Neural cell (in vitro differentiated cells): ENCODE results near the gene HECW1. TPM values are rescaled to one million over a fixed set of nuclear protein-coding genes. Genes with fewer than 3 reads are reported as not detected.

Source experiments
- H2AFZ ChIP-seq: fragments of 200-600, 300-800 bp; sonication (generic), shearing (Covaris generic); 2 replicates; pipeline ENCODE4 v1.6.0; 2014; ENCODE audit warnings: low read depth, mild to moderate bottlenecking, antibody characterized with exemption, low read length, moderate library complexity
- H3F3A ChIP-seq: fragments of 200-600 bp; shearing (Covaris generic); 2 replicates; pipeline ENCODE4 v1.6.1; 2016; ENCODE audit warnings: mild to moderate bottlenecking, moderate library complexity, mixed read lengths, antibody characterized with exemption, low read length; ENCODE audit not compliant: insufficient read depth, poor library complexity, severe bottlenecking
- H3K27ac ChIP-seq: fragments of 200-600, 300-800 bp; sonication (generic), shearing (Covaris generic); 2 replicates; pipeline ENCODE4 v1.5.1; 2014; ENCODE audit warnings: mild to moderate bottlenecking, low read length, moderate library complexity
- H3K27me3 ChIP-seq: fragments of 300-800, 200-600 bp; sonication (generic), shearing (Covaris generic); 2 replicates; pipeline ENCODE4 v1.6.0; 2014; ENCODE audit warnings: mild to moderate bottlenecking, low read depth, low read length, moderate library complexity; ENCODE audit not compliant: insufficient read depth
- H3K36me3 ChIP-seq: fragments of 300-800, 200-600 bp; sonication (generic), shearing (Covaris generic); 2 replicates; pipeline ENCODE4 v1.5.1; 2014; ENCODE audit warnings: mild to moderate bottlenecking, antibody characterized with exemption, low read length, moderate library complexity; ENCODE audit not compliant: insufficient read depth
- H3K4me2 ChIP-seq: fragments of 300-800, 200-600 bp; sonication (generic), shearing (Covaris generic); 2 replicates; pipeline ENCODE4 v1.6.0; 2014; ENCODE audit warnings: mild to moderate bottlenecking, low read length
- H3K4me3 ChIP-seq: fragments of 300-800, 200-600 bp; sonication (generic), shearing (Covaris generic); 2 replicates; pipeline ENCODE4 v1.5.1; 2014; ENCODE audit warnings: mild to moderate bottlenecking, low read length, moderate library complexity
- H3K79me2 ChIP-seq: fragments of 200-600 bp; shearing (Covaris generic); replicated peaks from 2 replicates; pipeline ENCODE4 v1.6.0; 2014; ENCODE audit warnings: mild to moderate bottlenecking, low read length, moderate library complexity; ENCODE audit not compliant: insufficient read depth
- H3K9ac ChIP-seq: fragments of 300-800, 200-600 bp; sonication (generic), shearing (Covaris generic); 2 replicates; pipeline ENCODE4 v1.6.1; 2016; ENCODE audit warnings: mild to moderate bottlenecking, low read length, mixed read lengths
- H3K9me2 ChIP-seq: fragments of 200-600 bp; shearing (Covaris generic); 2 replicates; pipeline ENCODE4 v1.6.1; 2016; ENCODE audit warnings: mild to moderate bottlenecking, low read length, mixed read lengths; ENCODE audit not compliant: insufficient read depth
- H3K9me3 ChIP-seq: fragments of 200-600, 300-800 bp; sonication (generic), shearing (Covaris generic); 2 replicates; pipeline ENCODE4 v1.6.1; 2016; ENCODE audit warnings: mild to moderate bottlenecking, mixed run types, low read length, moderate library complexity, mixed read lengths
- H4K20me1 ChIP-seq: fragments of 200-600 bp; shearing (Covaris generic); 2 replicates; pipeline ENCODE4 v1.6.1; 2016; ENCODE audit warnings: mild to moderate bottlenecking, mixed run types; ENCODE audit not compliant: insufficient read depth
- EP300 ChIP-seq: fragments of 450-650 bp; conservative IDR thresholded peaks from 2 replicates; pipeline ENCODE4 v1.6.1; 2014; ENCODE audit warnings: antibody characterized with exemption, mild to moderate bottlenecking, moderate library complexity; ENCODE audit not compliant: poor library complexity, severe bottlenecking
- EZH2 ChIP-seq: fragments of 200-600, 300-800 bp; shearing (Covaris generic), sonication (generic); IDR thresholded peaks from 2 replicates; pipeline ENCODE4 v1.6.1; 2014; ENCODE audit warnings: antibody characterized with exemption, low read length, borderline replicate concordance, mild to moderate bottlenecking; ENCODE audit not compliant: insufficient read depth, poor library complexity, severe bottlenecking
- MXI1 ChIP-seq: fragments of 450-650 bp; conservative IDR thresholded peaks from 2 replicates; pipeline ENCODE4 v1.6.1; 2014; ENCODE audit warnings: antibody characterized with exemption, mild to moderate bottlenecking; ENCODE audit not compliant: poor library complexity, severe bottlenecking
- POLR2AphosphoS5 ChIP-seq: IDR thresholded peaks from 2 replicates; pipeline ENCODE4 v1.6.1; 2012
- RAD21 ChIP-seq: fragments of 450-650 bp; conservative IDR thresholded peaks from 2 replicates; pipeline ENCODE4 v1.6.1; 2014; ENCODE audit warnings: antibody characterized with exemption, mild to moderate bottlenecking, moderate library complexity
- SMC3 ChIP-seq: fragments of 450-650 bp; conservative IDR thresholded peaks from 2 replicates; pipeline ENCODE4 v1.6.1; 2014; ENCODE audit warnings: antibody characterized with exemption, mild to moderate bottlenecking, moderate library complexity; ENCODE audit not compliant: poor library complexity
- TAF1 ChIP-seq: IDR thresholded peaks from 2 replicates; pipeline ENCODE4 v1.6.1; 2012; ENCODE audit warnings: low read depth
- polyA plus RNA-seq: library from polyadenylated mRNA; depleted of rRNA; stranded (reverse); fragments of >200 nt; gene quantifications from 2 replicates; pipeline ENCODE4 v1.2.3, GENCODE V29; 2014
- TF ChIP-seq, protein P1 (sequence below): fragments of 450-650 bp; IDR thresholded peaks from 2 replicates; pipeline ENCODE4 v1.5.1; 2014; ENCODE audit warnings: antibody characterized with exemption, mild to moderate bottlenecking, moderate library complexity; ENCODE audit not compliant: poor library complexity, severe bottlenecking
- TF ChIP-seq, protein P2 (sequence below): IDR thresholded peaks from 2 replicates; pipeline ENCODE4 v1.6.1; 2012; ENCODE audit warnings: borderline replicate concordance

The HECW1 gene
- polyA plus RNA-seq, 1 donor from 2014 or later, result 13.8 TPM

GRCh38 chr7:43431020-43431595 is 318.7 kb downstream of the HECW1 start:
- Histone ChIP-seq H4K20me1 (no peaks in the 10 kb centered on the region), H3K4me2 (no peak overlapping the region), H3K9ac (no peak overlapping the region), H3K27ac (no peak overlapping the region), H3K79me2 (no peaks in the 10 kb centered on the region), H3K9me3 (no peaks in the 10 kb centered on the region), H3K4me3 (no peak overlapping the region), H3K36me3 (no peaks in the 10 kb centered on the region), H3K27me3 (no peaks in the 10 kb centered on the region), H3K9me2 (no peaks in the 10 kb centered on the region), H2AFZ (no peak overlapping the region), H3F3A (no peaks in the 10 kb centered on the region)
- TF ChIP-seq TAF1, result no peak
- TF ChIP-seq, protein P1, sequence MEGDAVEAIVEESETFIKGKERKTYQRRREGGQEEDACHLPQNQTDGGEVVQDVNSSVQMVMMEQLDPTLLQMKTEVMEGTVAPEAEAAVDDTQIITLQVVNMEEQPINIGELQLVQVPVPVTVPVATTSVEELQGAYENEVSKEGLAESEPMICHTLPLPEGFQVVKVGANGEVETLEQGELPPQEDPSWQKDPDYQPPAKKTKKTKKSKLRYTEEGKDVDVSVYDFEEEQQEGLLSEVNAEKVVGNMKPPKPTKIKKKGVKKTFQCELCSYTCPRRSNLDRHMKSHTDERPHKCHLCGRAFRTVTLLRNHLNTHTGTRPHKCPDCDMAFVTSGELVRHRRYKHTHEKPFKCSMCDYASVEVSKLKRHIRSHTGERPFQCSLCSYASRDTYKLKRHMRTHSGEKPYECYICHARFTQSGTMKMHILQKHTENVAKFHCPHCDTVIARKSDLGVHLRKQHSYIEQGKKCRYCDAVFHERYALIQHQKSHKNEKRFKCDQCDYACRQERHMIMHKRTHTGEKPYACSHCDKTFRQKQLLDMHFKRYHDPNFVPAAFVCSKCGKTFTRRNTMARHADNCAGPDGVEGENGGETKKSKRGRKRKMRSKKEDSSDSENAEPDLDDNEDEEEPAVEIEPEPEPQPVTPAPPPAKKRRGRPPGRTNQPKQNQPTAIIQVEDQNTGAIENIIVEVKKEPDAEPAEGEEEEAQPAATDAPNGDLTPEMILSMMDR, result no peak
- no peak for TF ChIP-seq EZH2
- TF ChIP-seq RAD21, result no peak
- no peak for TF ChIP-seq MXI1
- no peak for TF ChIP-seq POLR2AphosphoS5
- no peak for TF ChIP-seq EP300
- TF ChIP-seq, protein P2, sequence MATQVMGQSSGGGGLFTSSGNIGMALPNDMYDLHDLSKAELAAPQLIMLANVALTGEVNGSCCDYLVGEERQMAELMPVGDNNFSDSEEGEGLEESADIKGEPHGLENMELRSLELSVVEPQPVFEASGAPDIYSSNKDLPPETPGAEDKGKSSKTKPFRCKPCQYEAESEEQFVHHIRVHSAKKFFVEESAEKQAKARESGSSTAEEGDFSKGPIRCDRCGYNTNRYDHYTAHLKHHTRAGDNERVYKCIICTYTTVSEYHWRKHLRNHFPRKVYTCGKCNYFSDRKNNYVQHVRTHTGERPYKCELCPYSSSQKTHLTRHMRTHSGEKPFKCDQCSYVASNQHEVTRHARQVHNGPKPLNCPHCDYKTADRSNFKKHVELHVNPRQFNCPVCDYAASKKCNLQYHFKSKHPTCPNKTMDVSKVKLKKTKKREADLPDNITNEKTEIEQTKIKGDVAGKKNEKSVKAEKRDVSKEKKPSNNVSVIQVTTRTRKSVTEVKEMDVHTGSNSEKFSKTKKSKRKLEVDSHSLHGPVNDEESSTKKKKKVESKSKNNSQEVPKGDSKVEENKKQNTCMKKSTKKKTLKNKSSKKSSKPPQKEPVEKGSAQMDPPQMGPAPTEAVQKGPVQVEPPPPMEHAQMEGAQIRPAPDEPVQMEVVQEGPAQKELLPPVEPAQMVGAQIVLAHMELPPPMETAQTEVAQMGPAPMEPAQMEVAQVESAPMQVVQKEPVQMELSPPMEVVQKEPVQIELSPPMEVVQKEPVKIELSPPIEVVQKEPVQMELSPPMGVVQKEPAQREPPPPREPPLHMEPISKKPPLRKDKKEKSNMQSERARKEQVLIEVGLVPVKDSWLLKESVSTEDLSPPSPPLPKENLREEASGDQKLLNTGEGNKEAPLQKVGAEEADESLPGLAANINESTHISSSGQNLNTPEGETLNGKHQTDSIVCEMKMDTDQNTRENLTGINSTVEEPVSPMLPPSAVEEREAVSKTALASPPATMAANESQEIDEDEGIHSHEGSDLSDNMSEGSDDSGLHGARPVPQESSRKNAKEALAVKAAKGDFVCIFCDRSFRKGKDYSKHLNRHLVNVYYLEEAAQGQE, result no peak
- no peak for TF ChIP-seq SMC3

DNA sequence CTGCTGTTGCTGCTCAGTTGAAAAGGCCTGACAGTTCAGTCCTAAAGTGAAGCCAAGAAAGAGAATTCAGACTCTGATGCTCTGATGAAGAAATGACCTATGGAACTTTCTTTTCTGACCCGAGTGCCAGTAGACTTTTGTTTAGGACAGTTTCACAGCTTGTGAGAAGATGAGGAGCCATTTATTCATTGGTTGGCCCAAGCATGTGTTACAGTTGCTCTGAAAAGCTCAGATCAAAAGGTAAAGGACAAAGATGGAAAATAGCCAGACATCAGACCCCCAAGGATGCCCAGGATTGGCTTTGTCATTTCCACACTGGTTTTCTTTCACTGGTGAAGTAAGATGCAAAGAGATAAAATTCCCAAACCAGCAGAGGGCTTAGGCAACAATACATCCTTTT is 321.2 kb downstream of the HECW1 start:
- no peaks in the 10 kb centered on the region for H3K9me3 ChIP-seq
- H3K4me3 ChIP-seq, result no peak overlapping the region
- no peak overlapping the region for H2AFZ ChIP-seq
- H3K9me2 ChIP-seq, result no peaks in the 10 kb centered on the region
- H3F3A ChIP-seq, result no peaks in the 10 kb centered on the region
- H3K27me3 ChIP-seq, result no peaks in the 10 kb centered on the region
- H3K27ac ChIP-seq, result no peak overlapping the region
- no peak overlapping the region for H3K9ac ChIP-seq
- no peak overlapping the region for H3K4me2 ChIP-seq
- H3K36me3 ChIP-seq, result no peaks in the 10 kb centered on the region
- TF ChIP-seq MXI1, result no peak
- TF ChIP-seq, protein P2, result no peak
- no peak for TF ChIP-seq POLR2AphosphoS5
- TF ChIP-seq EP300, result no peak
- no peak for TF ChIP-seq RAD21
- TF ChIP-seq TAF1, result no peak
- no peak for TF ChIP-seq SMC3
- no peak for TF ChIP-seq EZH2
- TF ChIP-seq, protein P1, result no peak
- H3K79me2 ChIP-seq, result no peaks in the 10 kb centered on the region
- H4K20me1 ChIP-seq, result no peaks in the 10 kb centered on the region
